Endometrium (tissue), 2 donors: Measurements from ENCODE around the gene RNF208.

ENCODE experiments used
- FAIRE-seq: peaks from 2 replicates; lab custom pipeline; 2012; peaks lifted over from hg19 to GRCh38; lab: Jason Lieb, UNC
- donor health status: control.
- donor health status: control.

The RNF208 gene

GRCh38 chr9:137227054-137227852 lies 5.2 kb upstream of the RNF208 start, which contains the start of gene RNF224:
TSS of gene RNF224 (plus strand) at chr9:137227502. CDS start at chr9:137228336, 834 bp downstream.
- no peak for FAIRE-seq

GRCh38 chr9:137226338-137227053 lies 4.5 kb upstream of the RNF208 start:
- FAIRE-seq, result no peak

GRCh38 chr9:137225699-137226331 lies 3.8 kb upstream of the RNF208 start:
- FAIRE-seq, result no peak

GRCh38 chr9:137224830-137225694 lies 3.0 kb upstream of the RNF208 start, which contains the start of gene CYSRT1:
TSS of gene CYSRT1 (plus strand) at chr9:137225174. CDS start at chr9:137225622, 448 bp downstream.
- no peak for FAIRE-seq

GRCh38 chr9:137223078-137223970 lies 1.3 kb upstream of the RNF208 start:
- FAIRE-seq, result peak; percentile 67

- FAIRE-seq, result no peak
These were observed 431 bp downstream of the RNF208 start for GRCh38 chr9:137221506-137222111.

GRCh38 chr9:137221095-137221505 lies 940 bp downstream of the RNF208 start:
- no peak for FAIRE-seq

GRCh38 chr9:137220317-137221094 lies 1.5 kb downstream of the RNF208 start:
- FAIRE-seq, result no peak

- FAIRE-seq, result no peak
These were observed 2.2 kb downstream of the RNF208 start for GRCh38 chr9:137219757-137220316.

GRCh38 chr9:137218754-137219271 lies 3.2 kb downstream of the RNF208 start:
- FAIRE-seq, result no peak

- no peak for FAIRE-seq
These were observed 3.8 kb downstream of the RNF208 start for GRCh38 chr9:137218212-137218753.

- FAIRE-seq, result no peak
These were observed 4.5 kb downstream of the RNF208 start for GRCh38 chr9:137217276-137218211.

GRCh38 chr9:137216188-137216965 lies 5.7 kb downstream of the RNF208 start:
- FAIRE-seq, result no peak

GRCh38 chr9:137215196-137215986 lies 6.6 kb downstream of the RNF208 start:
- no peak for FAIRE-seq

- FAIRE-seq, result no peak
These were observed 7.4 kb downstream of the RNF208 start for GRCh38 chr9:137214620-137215019.
